Measurements from ENCODE around the gene BCL2L1.
"Not testable (repeated sequence)": the region's sequence is repeated elsewhere in the genome, so short reads cannot be mapped to it uniquely, and the experiment has no call there.

BCL2L1 gene

GRCh38 chr20:31673943-31674463 lies 48.7 kb downstream of the BCL2L1 start:
- no peak for DNase-seq

DNA sequence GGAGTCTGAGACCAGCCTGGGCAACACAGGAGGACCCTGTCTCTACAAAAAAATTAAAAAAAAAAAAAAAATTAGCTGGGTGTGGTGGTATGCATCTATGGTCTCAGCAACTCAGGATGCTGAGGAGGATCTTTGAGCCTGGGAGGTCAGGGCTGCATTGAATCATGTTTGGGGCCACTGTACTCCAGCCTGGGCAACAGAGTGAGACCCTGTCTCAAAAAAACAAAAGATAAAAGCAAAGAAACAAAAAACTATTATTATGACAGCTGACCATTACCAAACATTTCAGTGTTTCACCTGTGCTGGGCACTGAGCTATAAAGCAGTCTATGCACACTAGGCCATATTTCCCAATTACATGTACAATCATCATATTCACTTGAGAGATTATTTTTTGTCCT lies 49.2 kb downstream of the BCL2L1 start:
- DNase-seq, result no peak

- no peak for DNase-seq
These were observed 51.3 kb downstream of the BCL2L1 start for GRCh38 chr20:31671324-31671723.

GRCh38 chr20:31670371-31671228 lies 52.1 kb downstream of the BCL2L1 start:
- no peak for DNase-seq

DNA sequence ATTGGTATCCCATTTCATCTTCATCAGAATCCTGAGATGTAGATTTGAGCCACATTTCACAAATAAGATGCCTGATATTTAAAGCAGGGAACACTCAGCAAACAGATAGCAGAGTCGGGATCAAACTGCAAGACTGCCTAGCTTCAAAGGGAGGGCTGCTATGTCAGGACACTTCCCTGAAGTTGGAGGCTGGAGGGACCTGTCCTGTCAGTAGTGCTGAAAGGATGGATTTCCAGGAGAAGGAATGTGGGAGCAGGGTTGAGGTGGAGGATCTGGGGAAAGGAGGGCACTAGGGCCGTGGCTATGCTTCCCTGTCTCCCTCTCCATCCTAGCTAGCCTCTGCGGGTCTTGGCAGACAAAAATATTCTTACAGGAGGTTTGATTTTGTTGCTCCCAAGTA lies 52.8 kb downstream of the BCL2L1 start:
- no peak for DNase-seq

GRCh38 chr20:31668944-31669343 lies 53.7 kb downstream of the BCL2L1 start:
- DNase-seq, result not testable (repeated sequence)

DNA sequence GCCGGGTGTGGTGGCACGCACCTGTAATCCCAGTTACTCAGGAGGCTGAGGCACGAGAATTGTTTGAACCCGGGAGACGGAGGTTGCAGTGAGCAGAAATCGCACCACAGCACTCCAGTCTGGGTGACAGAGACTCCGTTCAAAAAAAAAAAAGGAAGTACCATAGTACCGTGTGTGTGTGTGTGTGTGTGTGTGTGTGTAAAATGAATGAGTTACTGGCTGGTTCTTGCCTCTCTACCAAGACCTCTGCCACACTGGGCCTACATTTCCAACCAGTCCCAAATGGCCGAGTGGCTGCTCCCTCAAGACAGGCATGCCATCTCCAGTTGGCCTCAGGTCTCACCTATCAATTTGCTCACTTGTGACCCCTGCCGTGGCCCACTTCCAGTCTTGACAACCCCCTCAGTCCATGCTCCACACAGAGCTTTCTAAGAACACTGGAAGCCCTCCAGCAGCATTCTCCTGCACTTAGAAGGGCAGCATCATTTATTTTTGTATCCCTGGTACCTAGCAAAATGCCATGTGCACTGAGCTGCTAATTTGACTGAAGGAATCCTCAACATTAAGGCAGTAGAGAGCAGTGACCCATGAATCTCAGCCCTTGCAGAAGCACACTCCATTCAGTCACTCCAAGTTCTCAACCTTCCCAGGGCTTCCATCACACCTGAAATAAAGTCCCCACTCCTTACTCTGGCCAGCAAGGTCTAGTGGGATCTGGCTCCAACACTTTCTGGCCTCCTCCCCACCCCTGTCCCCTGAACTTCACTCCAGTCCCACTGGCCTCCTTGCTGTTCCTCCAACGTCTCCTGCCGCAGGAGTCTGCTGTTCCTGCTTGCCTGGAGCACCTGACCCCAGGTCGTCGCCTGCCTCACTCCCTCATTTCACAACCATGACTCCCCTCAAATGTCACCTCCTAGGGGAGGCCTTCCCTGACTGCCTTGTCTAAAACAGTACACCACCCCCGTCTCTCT lies 55.1 kb downstream of the BCL2L1 start:
- no peak for DNase-seq

DNA sequence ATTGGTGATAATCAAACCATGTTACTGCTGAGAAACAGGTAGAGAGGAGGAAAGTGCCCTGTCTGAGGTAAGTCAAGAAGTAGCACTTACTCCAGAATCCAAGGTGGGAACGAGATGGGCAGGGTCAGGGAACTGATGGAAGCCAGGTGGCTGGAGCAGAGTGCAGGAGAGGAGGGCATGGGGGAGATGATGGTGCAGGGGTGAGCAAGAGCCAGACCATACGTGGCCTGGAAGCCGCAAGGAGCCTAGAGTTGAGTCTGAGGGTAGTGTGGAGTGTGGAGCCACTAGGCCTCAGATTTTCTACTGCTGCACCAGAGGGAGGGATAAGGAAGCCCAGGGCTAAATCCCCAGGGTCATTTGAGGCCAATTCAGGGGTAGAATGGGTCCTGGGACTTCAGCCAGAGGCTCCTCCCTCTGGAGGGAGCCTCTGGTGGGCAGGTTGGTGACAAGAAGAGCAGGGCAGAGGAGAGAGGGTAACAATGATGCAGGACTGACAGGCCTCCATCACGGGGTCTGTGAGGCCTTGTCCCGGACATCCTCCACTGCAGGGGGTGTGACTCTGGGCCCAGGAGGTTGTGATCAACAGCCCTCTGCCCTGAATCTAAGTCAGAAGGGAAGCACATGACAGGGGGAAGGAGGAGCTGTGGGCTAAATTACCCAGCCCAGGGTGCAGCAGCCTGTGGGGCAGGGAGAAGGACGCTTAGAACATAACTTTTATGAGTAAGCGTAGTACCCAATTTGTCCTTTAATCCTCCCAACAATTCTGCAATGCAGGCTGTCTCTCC lies 56.2 kb downstream of the BCL2L1 start:
- no peak for DNase-seq

- no peak for DNase-seq
These were observed 56.9 kb downstream of the BCL2L1 start for GRCh38 chr20:31665753-31666152.

DNA sequence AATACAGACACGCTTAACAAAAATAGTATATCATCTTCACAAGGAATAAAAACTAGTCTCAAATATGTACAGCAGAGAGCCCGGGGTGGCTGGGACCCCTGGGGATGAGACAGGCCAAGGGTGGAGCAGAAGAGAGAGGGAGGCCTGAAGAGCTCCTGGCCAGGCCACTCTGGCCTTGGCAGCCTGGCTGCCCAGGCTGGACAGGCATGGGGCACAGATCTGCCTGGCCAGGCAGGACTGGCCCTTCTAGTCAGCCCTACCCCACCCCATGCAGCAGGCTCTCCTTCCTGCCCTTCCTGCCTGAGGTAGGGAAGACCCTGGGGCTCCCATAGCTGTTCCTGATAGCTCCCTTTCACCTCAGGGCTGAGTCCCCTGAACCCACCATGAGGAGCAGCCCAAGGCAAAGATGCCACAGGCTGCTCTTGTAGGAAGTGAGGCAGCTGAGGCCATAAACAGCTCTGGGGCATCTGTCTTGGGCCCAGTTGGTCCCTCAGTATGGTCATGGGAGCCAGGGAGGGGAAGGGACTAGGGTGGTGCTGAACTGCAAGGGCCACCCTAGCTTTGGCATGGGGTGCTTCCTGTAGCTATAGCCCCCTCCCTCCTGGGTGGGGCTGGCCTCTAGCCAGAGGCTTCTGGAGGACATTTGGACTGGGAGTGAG lies 57.8 kb downstream of the BCL2L1 start:
- DNase-seq, result no peak

- no peak for DNase-seq
These were observed 58.6 kb downstream of the BCL2L1 start for GRCh38 chr20:31663838-31664695.

- no peak for DNase-seq
These were observed 59.2 kb downstream of the BCL2L1 start for GRCh38 chr20:31663524-31663837.

- no peak for DNase-seq
These were observed 60.3 kb downstream of the BCL2L1 start for GRCh38 chr20:31662372-31662854.

- DNase-seq, result no peak
These were observed 60.9 kb downstream of the BCL2L1 start for GRCh38 chr20:31661625-31662371.

- DNase-seq, result no peak
These were observed 68.1 kb downstream of the BCL2L1 start for GRCh38 chr20:31654534-31654933.

DNA sequence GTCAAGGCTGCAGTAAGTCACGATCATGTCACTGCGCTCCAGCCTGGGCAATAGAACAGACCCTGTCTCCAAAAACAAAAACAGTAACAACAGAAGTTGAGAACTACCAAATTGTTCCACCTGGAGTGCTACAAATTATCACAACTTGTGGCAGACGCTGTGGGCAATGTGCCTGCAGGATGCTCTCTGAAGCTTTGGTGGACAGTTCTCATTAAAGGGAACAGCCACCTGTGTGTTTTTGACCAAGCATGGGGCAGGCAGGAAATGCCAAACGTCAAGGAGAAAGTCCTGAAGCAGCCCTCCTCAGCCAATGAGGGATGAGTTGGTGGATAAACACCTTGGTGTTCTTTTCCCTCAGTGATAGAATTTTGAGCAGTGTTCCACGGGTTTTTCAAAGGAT lies 69.1 kb downstream of the BCL2L1 start:
- DNase-seq, result no peak

GRCh38 chr20:31652917-31653396 lies 69.7 kb downstream of the BCL2L1 start:
- no peak for DNase-seq

DNA sequence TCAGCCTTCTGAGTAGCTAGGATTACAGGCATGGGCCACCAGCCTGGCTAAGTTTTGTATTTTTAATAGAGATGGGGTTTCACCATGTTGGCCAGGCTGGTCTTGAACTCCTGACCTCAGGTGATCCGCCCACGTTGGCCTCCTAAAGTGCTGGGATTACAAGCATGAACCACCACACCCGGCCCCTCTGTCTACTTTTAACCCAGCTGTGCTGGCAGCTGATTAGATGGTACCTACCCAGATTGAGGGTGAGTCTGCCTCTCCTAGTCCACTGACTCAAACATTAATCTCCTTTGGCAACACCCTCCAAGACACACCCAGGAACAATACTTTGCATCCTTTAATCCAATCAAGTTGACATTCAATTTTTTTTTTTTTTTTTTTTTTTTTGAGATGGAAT lies 74.6 kb downstream of the BCL2L1 start:
- not testable (repeated sequence) for DNase-seq

DNA sequence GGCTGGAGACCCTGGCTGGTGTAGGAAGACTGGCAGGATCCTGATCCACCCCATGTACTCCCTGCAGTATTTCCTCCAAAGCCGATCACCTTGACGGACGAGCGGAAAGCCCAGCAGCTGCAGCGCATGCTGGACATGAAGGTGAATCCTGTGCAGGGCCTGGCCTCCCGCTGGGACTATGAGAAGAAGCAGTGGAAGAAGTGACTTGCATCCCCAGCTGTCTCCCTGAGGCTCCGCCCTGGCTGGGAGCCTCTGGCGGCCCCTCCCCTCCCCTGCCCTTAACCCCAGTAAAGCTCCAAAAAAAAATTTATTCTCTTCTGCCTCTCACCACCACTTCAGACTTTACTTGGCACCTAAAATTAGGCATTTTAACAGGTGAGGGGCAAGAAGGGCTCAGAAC lies 78.0 kb downstream of the BCL2L1 start:
- no peak for DNase-seq

- DNase-seq, result no peak
These were observed 79.1 kb downstream of the BCL2L1 start for GRCh38 chr20:31643522-31643921.

Data from SIG-M5 (cell line).